Endothelial cell of umbilical vein (primary cell): Measurements from ENCODE around the gene TJP3.

Experiments
- CTCF ChIP-seq, 2 donors: IDR thresholded peaks; 1 replicate in 1 of 2; 2 replicates in 1 of 2; pipeline ENCODE4 v1.5.1; 2011; ENCODE audit warnings: low read length in 2 of 2, mild to moderate bottlenecking in 2 of 2, moderate library complexity in 2 of 2, control low read depth in 1 of 2, inconsistent platforms in 1 of 2, low read depth in 1 of 2; ENCODE audit not compliant: insufficient read depth in 1 of 2; ENCODE audit errors: extremely low read depth in 1 of 2
- MAX ChIP-seq: IDR thresholded peaks from 2 replicates; pipeline ENCODE4 v1.6.1; 2011; ENCODE audit not compliant: insufficient read depth, insufficient read length

DNA sequence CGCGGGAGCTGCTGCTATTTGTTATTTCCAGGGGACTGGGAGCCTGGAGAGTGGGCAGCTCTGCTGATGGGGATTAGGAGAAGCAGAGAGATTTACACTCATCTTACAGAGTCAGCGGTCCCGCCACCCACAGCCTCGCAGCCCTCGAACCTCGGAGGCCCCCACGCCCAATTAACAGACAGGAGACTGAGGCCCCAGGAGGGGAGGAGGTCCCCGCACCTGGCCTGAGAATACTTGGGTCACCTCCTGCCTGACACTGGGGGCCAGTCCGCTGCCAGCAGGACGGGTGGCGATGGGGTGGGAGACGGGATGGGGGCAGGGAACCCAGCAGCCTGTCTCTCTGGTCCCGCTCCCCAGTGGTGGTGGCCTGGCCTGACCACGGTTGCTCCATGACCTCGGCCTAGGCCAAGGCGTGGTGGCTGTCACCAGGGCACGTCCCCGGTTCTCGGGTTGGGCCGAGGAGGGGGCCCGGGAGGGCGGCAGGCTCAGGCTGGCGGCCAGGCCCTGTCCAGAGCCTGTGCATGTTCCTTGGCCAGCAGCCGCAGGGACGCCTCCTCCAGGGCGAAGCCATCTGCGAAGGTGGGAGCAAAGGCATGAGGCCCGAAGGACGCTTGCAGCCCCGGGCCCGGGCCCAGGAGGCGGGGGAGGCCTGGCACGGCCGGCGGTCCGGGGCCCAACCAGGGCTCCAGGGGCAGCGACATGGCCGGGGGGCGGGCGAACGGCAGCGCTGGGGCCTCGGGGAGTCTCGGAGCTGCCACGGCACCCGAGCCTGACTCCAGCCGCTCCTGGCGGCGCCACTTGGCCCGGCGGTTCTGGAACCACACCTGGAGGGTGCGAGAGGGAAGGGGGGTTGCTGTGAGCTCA, 62.2 kb downstream of the TJP3 start:
- TF ChIP-seq MAX (no peak), CTCF (IDR thresholded peaks at IDR 0.05; ENCODE audit: extremely low read depth in 1 of 2, insufficient read depth in 1 of 2, low read depth in 1 of 2, low read length in 2 of 2) (no peak)
